ENCODE data around the gene C9orf72. TPM values are rescaled to one million over a fixed set of nuclear protein-coding genes. Genes with fewer than 3 reads are reported as not detected.

The C9orf72 gene
- total and polyA plus RNA-seq, 2 of the 8 experiments (the other 6 are each of a cell fraction or from before 2014, with no cell fraction given), result 7.2 to 17.5 TPM

GRCh38 chr9:27556470-27556869 is 16.8 kb downstream of the C9orf72 start:
- Histone ChIP-seq H3K4me3 (ENCODE audit: extremely low read depth in 1 of 4, insufficient read depth in 2 of 4, low read depth in 3 of 4, low read length in 4 of 4) (no peak overlapping the region), H3K9ac (replicated peaks in 1 of 4; ENCODE audit: extremely low read depth in 1 of 4, low read depth in 3 of 4, low read length in 3 of 4) (no peak overlapping the region), H2BK120ac (replicated peaks; ENCODE audit: low read depth, low read length) (no peak overlapping the region), H3K56ac (replicated peaks; ENCODE audit: insufficient read length, low read depth, low read length) (no peak overlapping the region), H3K27ac (ENCODE audit: low read depth, low read length) (no peak overlapping the region), H2BK20ac (ENCODE audit: low read length) (no peak overlapping the region), H3K18ac (ENCODE audit: extremely low read depth, low read length) (no peak overlapping the region), H2AFZ (ENCODE audit: low read length) (no peak overlapping the region), H4K91ac (replicated peaks; ENCODE audit: insufficient read length, low read length) (no peak overlapping the region), H2BK5ac (ENCODE audit: low read depth, low read length) (no peak overlapping the region), H4K8ac (ENCODE audit: extremely low read depth, insufficient read depth, low read length) (no peak overlapping the region), H2AK5ac (ENCODE audit: low read depth, low read length) (no peak overlapping the region), H2BK15ac (ENCODE audit: low read length) (no peak overlapping the region), H3K79me2 (ENCODE audit: control insufficient read depth in 1 of 2, insufficient read depth in 2 of 2, low read length in 2 of 2) (no peaks in the 10 kb centered on the region), H3K4me2 (ENCODE audit: insufficient read depth in 1 of 2, low read depth in 2 of 2, low read length in 2 of 2) (no peak overlapping the region), H4K5ac (ENCODE audit: insufficient read length, low read depth, low read length) (no peak overlapping the region), H3K4me1 (replicated peaks in 1 of 4; ENCODE audit: control insufficient read depth in 3 of 4, insufficient read depth in 4 of 4, low read length in 3 of 4) (no peaks in the 10 kb centered on the region), H3K79me1 (ENCODE audit: low read depth, low read length) (no peaks in the 10 kb centered on the region), H3K36me3 (ENCODE audit: control insufficient read depth in 2 of 4, insufficient read depth in 4 of 4, low read length in 3 of 4) (peaks cover 6 to 72% (median 23%) of the 10 kb centered on the region in 4 experiments; a peak in 7 of 8 replicates), H3K9me3 (ENCODE audit: insufficient read depth in 2 of 2, low read depth in 1 of 2, low read length in 1 of 2) (no peaks in the 10 kb centered on the region), H3K14ac (ENCODE audit: insufficient read length) (no peak overlapping the region), H4K20me1 (replicated peaks in 1 of 2; ENCODE audit: control insufficient read depth in 1 of 2, insufficient read depth in 2 of 2, low read length in 2 of 2) (no peaks in the 10 kb centered on the region), H2BK12ac (ENCODE audit: low read depth, low read length) (no peak overlapping the region), H3K23me2 (ENCODE audit: low read depth, low read length) (no peaks in the 10 kb centered on the region), H3K27me3 (replicated peaks in 1 of 4; ENCODE audit: control insufficient read depth in 3 of 4, extremely low read depth in 1 of 4, insufficient read depth in 3 of 4, low read length in 3 of 4) (no peaks in the 10 kb centered on the region), H3K4ac (replicated peaks; ENCODE audit: insufficient read length, low read depth, low read length) (no peak overlapping the region), H3K23ac (ENCODE audit: insufficient read length) (no peak overlapping the region)
- ChIA-PET CTCF (ENCODE audit: partially characterized antibody) (interaction anchor here (0.9 to 2.0 kb wide), 3 partner anchors 9 to 224 kb away, joined by 4 to 9 read pairs (median 4); no protein-coding TSS in a partner anchor), POLR2A (ENCODE audit: partially characterized antibody) (no interaction called here)
- DNase-seq (ENCODE audit: low read depth in 1 of 2, low spot score in 2 of 2) (no peak), FAIRE-seq (no peak)
- 97% methylated on average over 8 of the region's 8 CpGs; no CpG with 5 or more reads in 1 of the 2 experiments for WGBS, 2 experiments (ENCODE audit: extremely low coverage in 1 of 2, insufficient coverage in 1 of 2, insufficient read length in 1 of 2, insufficient replicate concordance in 2 of 2, low coverage in 1 of 2, low lambda C conversion rate in 2 of 2, missing lambda C conversion rate in 1 of 2)
- TF ChIP-seq SAP30 (IDR thresholded peaks at IDR 0.05; ENCODE audit: insufficient read depth, insufficient replicate concordance, low read length) (no peak), TAF1 (IDR thresholded peaks at IDR 0.05; ENCODE audit: low read depth, low read length) (no peak), GABPA (IDR thresholded peaks at IDR 0.05; ENCODE audit: borderline replicate concordance, insufficient read depth, low read length) (no peak), CBX5 (IDR thresholded peaks at IDR 0.05; ENCODE audit: low read depth, low read length) (no peak), CTBP2 (IDR thresholded peaks at IDR 0.05; ENCODE audit: borderline replicate concordance, insufficient read depth, insufficient read length, low read length) (no peak), RAD21 (IDR thresholded peaks at IDR 0.05 in 1 of 2, conservative IDR thresholded peaks at IDR 0.05 in 1 of 2; ENCODE audit: low read depth in 2 of 2, low read length in 2 of 2) (no peak), ASH2L (IDR thresholded peaks at IDR 0.05; ENCODE audit: low read length) (no peak), TAF7 (optimal IDR thresholded peaks at IDR 0.05; ENCODE audit: borderline replicate concordance, low read depth, low read length) (no peak), HDAC2 (IDR thresholded peaks at IDR 0.05; ENCODE audit: borderline replicate concordance in 1 of 2, low read depth in 2 of 2, low read length in 2 of 2) (no peak), ATF2 (IDR thresholded peaks at IDR 0.05; ENCODE audit: low read length) (no peak), BRCA1 (IDR thresholded peaks at IDR 0.05; ENCODE audit: low read depth, low read length) (no peak)
